Activated CD4-positive, alpha-beta T cell treated with anti-CD3 and anti-CD28 coated beads for 36 hours (primary cell): ENCODE measurements around the gene PCK2. TPM values are rescaled to one million over a fixed set of nuclear protein-coding genes. Genes with fewer than 3 reads are reported as not detected.

Experiments
- ATAC-seq: fragments of 200-7000 bp; cut with Tn5 transposase; one replicate; pipeline ENCODE4 v1.10.0; 2021; ENCODE audit warnings: mild to moderate bottlenecking, moderate library complexity
- CTCF ChIA-PET: fragments of 350-600 bp; sonication (Branson Sonifier 250); formaldehyde crosslinking; loops from one replicate; lab custom pipeline; 2021; ENCODE audit warnings: antibody characterized with exemption; lab: Charles Lee
- POLR2A ChIA-PET: fragments of 350-600 bp; sonication (Branson Sonifier 250); formaldehyde crosslinking; loops from one replicate; lab custom pipeline; 2021; ENCODE audit warnings: antibody characterized with exemption, inconsistent platforms; lab: Charles Lee
- DNase-seq: peaks from one replicate; pipeline ENCODE4 v3.0.0-alpha.2; 2020
- H3K27ac Mint-ChIP-seq: one replicate; pipeline ENCODE4 v1.8.0; 2021; ENCODE audit warnings: mixed read lengths
- H3K27me3 Mint-ChIP-seq: one replicate; pipeline ENCODE4 v1.8.0; 2021; ENCODE audit warnings: mixed read lengths
- H3K36me3 Mint-ChIP-seq: one replicate; pipeline ENCODE4 v1.8.0; 2021; ENCODE audit warnings: low read depth, mixed read lengths
- H3K4me1 Mint-ChIP-seq: one replicate; pipeline ENCODE4 v1.8.0; 2021; ENCODE audit warnings: mixed read lengths
- H3K4me3 Mint-ChIP-seq: one replicate; pipeline ENCODE4 v1.8.0; 2021; ENCODE audit warnings: mild to moderate bottlenecking, moderate library complexity, mixed read lengths
- H3K9me3 Mint-ChIP-seq: one replicate; pipeline ENCODE4 v1.8.0; 2021; ENCODE audit warnings: low read depth, mixed read lengths
- intact Hi-C, 2 experiments: fragments of 100-400 bp; cut with DNase I in 1 of 2; cut with micrococcal nuclease in 1 of 2; formaldehyde crosslinking; loops; one replicate each; pipeline versions ENCODE4 v1.14.2 to v1.15.1; 2022 to 2024; cut with DNase I, micrococcal nuclease
- total RNA-seq, 2 experiments: library from RNA; stranded (reverse); gene quantifications; one replicate each; pipeline ENCODE4 v1.2.3, GENCODE V29; 2021

Gene PCK2
- total RNA-seq, 2 experiments from 2014 or later = 101 to 115 TPM

DNA sequence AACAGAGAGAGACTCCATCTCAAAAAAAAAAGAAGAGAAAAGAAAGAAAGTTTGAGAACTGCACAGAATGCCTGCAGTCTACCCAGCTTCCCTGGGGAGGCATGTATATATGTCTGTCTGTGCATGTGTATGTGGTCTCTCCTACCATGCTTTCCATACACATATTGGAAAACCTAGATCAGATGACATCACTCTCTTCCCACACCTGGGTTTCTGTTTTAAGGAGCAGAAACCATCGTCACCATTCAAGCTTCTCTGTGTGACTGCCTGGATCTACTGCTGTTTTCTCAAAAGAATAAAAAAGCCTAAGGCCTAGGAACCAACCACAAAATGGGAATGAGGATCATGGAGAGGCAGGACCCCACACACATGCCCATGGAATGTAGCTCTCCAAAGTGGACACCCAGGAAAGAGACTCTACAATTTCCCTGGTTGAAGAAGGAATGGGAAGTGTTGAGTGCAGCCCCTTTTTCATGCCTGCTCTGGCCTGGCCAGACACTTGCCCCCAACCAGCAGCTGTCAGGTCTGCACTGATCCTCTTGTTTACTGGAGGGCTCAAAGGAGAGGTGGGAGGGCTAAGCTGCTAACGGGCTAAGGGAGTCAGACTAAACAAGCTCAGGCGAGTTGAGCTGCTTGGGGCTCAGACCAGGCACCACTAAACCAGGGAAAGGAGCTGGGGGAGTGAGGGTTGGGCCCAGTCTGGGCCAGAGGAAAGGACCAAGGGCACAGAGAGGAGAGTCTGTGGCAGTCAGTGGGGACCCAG, 7.7 kb upstream of the PCK2 start:
- intact Hi-C loops = no loop called here
- POLR2A ChIA-PET = no interaction called here
- no peak overlapping the region for H3K27ac Mint-ChIP-seq

DNA sequence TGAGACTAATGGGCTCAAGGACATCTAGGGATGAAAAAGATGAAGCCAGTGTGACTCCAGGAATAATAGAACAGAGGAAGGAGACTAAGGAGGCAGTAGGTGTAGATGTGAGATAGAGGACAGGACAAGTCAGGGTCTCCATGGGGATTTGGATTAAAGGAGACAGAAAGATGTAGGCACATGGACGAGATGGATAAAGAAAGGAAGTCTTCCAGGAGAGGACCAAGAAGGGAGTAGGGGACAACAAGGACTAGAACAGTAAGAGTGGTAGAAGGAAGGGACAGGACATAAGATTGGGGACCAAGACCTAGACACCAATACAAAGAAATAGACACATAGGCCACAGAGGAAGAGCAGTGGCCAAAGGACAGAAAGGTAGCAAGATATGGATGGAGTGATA, 7.1 kb upstream of the PCK2 start:
- H3K27me3 Mint-ChIP-seq = no peaks in the 10 kb centered on the region
- H3K27ac Mint-ChIP-seq = no peak overlapping the region
- H3K4me3 Mint-ChIP-seq = no peak overlapping the region
- ATAC-seq = no peak
- ChIA-PET POLR2A (no interaction called here), CTCF (interaction anchor here (0.9 to 1.8 kb wide), 5 partner anchors 14 to 27 kb away, joined by 3 to 4 read pairs (median 4); no protein-coding TSS in a partner anchor)
- no peaks in the 10 kb centered on the region for H3K36me3 Mint-ChIP-seq
- DNase-seq = no peak
- intact Hi-C loops = no loop called here
- peaks cover 8% of the 10 kb centered on the region for H3K4me1 Mint-ChIP-seq
- H3K9me3 Mint-ChIP-seq = no peaks in the 10 kb centered on the region

More for the DNA sequence above, 7.7 kb upstream of the PCK2 start:
- CTCF ChIA-PET = interaction anchor here (0.9 to 1.8 kb wide), 6 partner anchors 14 to 112 kb away, joined by 3 to 4 read pairs (median 4); no protein-coding TSS in a partner anchor
- no peaks in the 10 kb centered on the region for H3K27me3 Mint-ChIP-seq
- no peak overlapping the region for H3K4me3 Mint-ChIP-seq
- no peaks in the 10 kb centered on the region for H3K36me3 Mint-ChIP-seq
- DNase-seq = no peak
- H3K4me1 Mint-ChIP-seq = peaks cover 11% of the 10 kb centered on the region
- H3K9me3 Mint-ChIP-seq = no peaks in the 10 kb centered on the region
- ATAC-seq = no peak

DNA sequence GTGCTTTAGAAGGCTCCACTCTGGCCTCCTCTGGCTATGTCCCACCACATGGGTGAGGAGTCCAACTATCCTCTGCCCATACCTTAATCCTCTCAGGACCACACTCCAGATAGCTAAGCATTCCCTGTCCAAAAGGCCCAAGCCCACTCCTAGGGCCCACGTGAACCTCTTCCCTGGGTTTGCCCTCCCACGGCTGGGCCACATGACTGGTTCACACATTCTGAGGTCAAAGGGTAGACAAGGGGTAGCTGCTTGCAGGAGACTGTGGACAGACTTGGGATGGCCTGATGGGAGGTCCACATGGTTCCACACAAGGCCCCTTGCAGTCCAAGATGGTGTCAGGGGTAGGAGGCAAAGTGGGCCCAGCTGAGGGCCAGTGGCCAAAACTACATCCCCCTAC, 6.0 kb upstream of the PCK2 start:
- CTCF ChIA-PET = interaction anchor here (0.9 to 12.4 kb wide), 2 partner anchors 19 to 30 kb away, joined by 4 to 189 read pairs; no protein-coding TSS in a partner anchor
- POLR2A ChIA-PET = no interaction called here
- Mint-ChIP-seq H3K27me3 (no peaks in the 10 kb centered on the region), H3K36me3 (no peaks in the 10 kb centered on the region), H3K4me3 (no peak overlapping the region), H3K27ac (no peak overlapping the region), H3K9me3 (no peaks in the 10 kb centered on the region), H3K4me1 (peaks cover 8% of the 10 kb centered on the region)
- no peak for ATAC-seq
- intact Hi-C loops = no loop called here
- no peak for DNase-seq

DNA sequence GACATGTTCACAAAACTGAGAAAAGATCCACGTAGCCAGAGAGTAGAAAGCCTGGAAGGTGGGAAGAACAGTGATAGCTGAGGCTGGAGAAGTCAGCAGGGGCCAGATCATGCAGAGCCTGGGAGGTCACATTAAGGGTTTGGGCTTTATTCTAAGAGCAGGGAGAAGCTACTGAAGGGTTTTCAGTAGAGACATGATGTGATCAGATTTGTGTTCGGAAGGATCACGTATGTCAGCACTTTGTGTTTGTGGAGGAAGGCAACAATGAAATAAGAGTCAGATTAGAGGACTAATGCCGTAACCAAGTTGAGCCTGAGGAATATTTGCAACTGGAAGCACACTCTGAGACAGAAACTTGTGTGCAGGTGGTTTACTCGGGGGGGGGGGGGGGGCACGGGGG, 4.2 kb upstream of the PCK2 start:
- no peak for DNase-seq
- H3K4me1 Mint-ChIP-seq = peaks cover 14% of the 10 kb centered on the region
- intact Hi-C loops = loop anchor here (1.0 to 5.0 kb wide), 3 partner anchors 32 to 103 kb away; partner anchors contain the start of gene DHRS4L2 (in 1 of the 2)
- CTCF ChIA-PET = interaction anchor here (0.7 to 12.4 kb wide), 19 partner anchors 9 to 152 kb away, joined by 3 to 189 read pairs (median 5); partner anchors contain the start of genes CARMIL3, EMC9, IRF9 and PSME1
- no peaks in the 10 kb centered on the region for H3K9me3 Mint-ChIP-seq
- no peaks in the 10 kb centered on the region for H3K27me3 Mint-ChIP-seq
- peaks cover under 1% of the 10 kb centered on the region for H3K36me3 Mint-ChIP-seq
- H3K4me3 Mint-ChIP-seq = no peak overlapping the region
- no peak for ATAC-seq
- no peak overlapping the region for H3K27ac Mint-ChIP-seq
- POLR2A ChIA-PET = interaction anchor here (1.0 to 1.1 kb wide), 2 partner anchors 8 to 24 kb away, joined by 3 read pairs; no protein-coding TSS in a partner anchor

DNA sequence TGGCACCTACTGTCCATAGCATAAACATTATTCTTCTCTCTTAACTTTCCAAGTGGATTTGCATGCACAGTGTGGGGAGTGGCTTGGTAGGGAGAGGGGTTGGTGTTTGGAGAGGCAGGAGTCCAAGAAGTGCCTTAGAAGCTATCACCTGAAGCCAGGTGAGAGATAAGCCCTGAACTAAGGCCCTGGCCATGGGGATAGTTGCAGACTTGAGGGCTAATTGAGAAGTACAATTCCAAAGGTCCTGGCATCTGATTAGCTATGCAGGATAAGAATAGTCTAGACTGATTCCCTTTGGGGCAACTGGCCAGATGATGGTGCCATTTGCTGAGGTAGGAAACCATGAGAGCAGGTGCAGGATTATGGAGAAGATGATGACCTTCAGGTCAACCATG, 2.0 kb upstream of the PCK2 start:
- peak overlapping the region; percentile 85 for H3K27ac Mint-ChIP-seq
- no peak for ATAC-seq
- H3K27me3 Mint-ChIP-seq = no peaks in the 10 kb centered on the region
- ChIA-PET POLR2A (interaction anchor here (0.7 to 0.9 kb wide), 2 partner anchors 23 to 340 kb away, joined by 3 to 4 read pairs; partner anchors contain the start of genes DCAF11 and NRL), CTCF (interaction anchor here (0.7 to 12.4 kb wide), 15 partner anchors 10 to 460 kb away, joined by 3 to 189 read pairs (median 5); partner anchors contain the start of genes CARMIL3, CPNE6, DCAF11 and NRL)
- no peak for DNase-seq
- no peaks in the 10 kb centered on the region for H3K9me3 Mint-ChIP-seq
- peaks cover 19% of the 10 kb centered on the region for H3K36me3 Mint-ChIP-seq
- intact Hi-C loops = loop anchor here in 1 of 2 experiments (5.0 kb wide), 1 partner anchor 105 kb away; the partner anchor contains the start of gene DHRS4L2
- peaks cover 26% of the 10 kb centered on the region for H3K4me1 Mint-ChIP-seq
- no peak overlapping the region for H3K4me3 Mint-ChIP-seq

DNA sequence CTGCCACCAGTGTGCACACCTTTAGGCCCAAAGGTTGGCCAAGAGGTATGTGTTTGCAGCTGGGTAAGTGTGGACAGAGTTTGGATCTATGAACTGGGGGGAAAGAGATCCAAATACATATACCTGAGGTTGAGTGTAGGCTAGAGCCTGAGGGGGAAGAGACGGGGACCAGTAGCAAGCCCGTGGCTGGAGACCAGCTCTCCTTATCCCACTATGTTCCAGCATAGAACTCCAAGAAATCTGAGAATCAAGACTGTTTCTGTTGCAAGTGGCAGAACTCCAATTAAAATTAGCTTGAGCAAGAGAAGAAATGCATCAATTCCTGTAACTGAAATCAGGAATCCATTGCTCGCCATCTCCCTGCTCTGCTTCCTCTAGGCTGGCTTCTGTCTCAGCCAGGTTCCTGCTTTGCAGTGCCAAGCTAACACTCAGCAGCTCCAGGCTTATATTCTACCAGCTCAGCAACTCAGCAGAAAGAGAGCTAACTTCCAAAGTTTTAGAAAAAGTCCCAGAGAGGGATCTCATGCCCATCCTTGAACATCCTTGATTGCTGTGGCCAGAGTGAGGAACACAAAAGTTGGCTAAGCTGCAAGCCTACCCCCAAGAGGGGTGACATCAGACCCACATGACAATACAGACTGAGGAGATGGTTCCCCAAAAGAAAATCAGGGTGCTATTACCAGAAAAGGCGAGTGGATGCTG, 1.5 kb upstream of the PCK2 start:
- Mint-ChIP-seq H3K36me3 (peaks cover 19% of the 10 kb centered on the region), H3K9me3 (no peaks in the 10 kb centered on the region), H3K4me3 (peak overlapping the region; percentile 85), H3K4me1 (peaks cover 26% of the 10 kb centered on the region), H3K27me3 (no peaks in the 10 kb centered on the region), H3K27ac (peak overlapping the region; percentile 85)
- POLR2A ChIA-PET = interaction anchor here (0.5 to 2.9 kb wide), 4 partner anchors 12 to 339 kb away, joined by 3 to 12 read pairs (median 5); partner anchors contain the start of genes DCAF11 and NRL
- ATAC-seq (no peak), DNase-seq (no peak)
- intact Hi-C loops = loop anchor here in 1 of 2 experiments (5.0 kb wide), 1 partner anchor 105 kb away; the partner anchor contains the start of gene DHRS4L2
- CTCF ChIA-PET = interaction anchor here (0.7 to 12.4 kb wide), 16 partner anchors 10 to 461 kb away, joined by 3 to 189 read pairs (median 4); partner anchors contain the start of genes CPNE6, DCAF11, NRL and PSME1

DNA sequence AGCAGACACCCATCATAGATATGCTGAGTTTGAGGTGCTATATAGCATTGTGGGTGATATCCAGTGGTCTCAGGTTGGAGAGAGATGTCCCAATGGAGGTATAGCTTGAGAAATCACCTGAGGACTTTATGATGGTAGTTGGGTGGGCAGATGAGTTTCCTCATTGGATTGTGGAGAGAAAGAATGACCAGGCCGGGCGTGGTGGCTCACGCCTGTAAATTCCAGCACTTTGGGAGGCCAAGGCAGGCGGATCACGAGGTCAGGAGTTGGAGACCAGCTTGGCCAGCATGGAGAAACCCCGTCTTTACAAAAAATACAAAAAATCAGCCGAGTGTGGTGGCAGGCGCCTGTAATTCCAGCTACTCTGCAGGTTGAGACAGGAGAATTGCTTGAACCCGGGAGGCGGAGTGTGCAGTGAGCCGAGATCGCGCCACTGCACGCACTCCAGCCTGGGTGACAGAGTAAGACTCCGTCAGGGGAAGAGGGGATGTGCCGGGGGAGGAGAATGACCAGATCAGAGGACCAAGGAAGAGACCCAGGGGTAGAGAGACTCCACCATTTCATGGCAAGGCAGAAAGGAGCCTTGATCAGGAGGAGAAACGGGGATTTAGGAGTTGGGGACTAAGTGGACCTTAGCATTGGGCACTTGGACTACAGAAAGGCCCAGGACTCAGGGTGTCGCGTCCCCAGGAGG, 757 bp upstream of the PCK2 start:
- DNase-seq = no peak
- Mint-ChIP-seq H3K27ac (peak overlapping the region; percentile 85), H3K36me3 (peaks cover 23% of the 10 kb centered on the region), H3K4me1 (peaks cover 26% of the 10 kb centered on the region), H3K9me3 (no peaks in the 10 kb centered on the region), H3K27me3 (no peaks in the 10 kb centered on the region), H3K4me3 (peak overlapping the region; percentile 85)
- no peak for ATAC-seq
- CTCF ChIA-PET = interaction anchor here (0.7 to 12.4 kb wide), 14 partner anchors 9 to 291 kb away, joined by 3 to 189 read pairs (median 4); partner anchors contain the start of genes CPNE6, DCAF11, IRF9 and NRL
- intact Hi-C loops = loop anchor here in 1 of 2 experiments (5.0 kb wide), 1 partner anchor 106 kb away; the partner anchor contains the start of gene DHRS4L2
- POLR2A ChIA-PET = interaction anchor here (0.5 to 2.9 kb wide), 9 partner anchors 13 to 67 kb away, joined by 3 to 13 read pairs (median 6); partner anchors contain the start of genes DCAF11, EMC9, IRF9 and NRL

DNA sequence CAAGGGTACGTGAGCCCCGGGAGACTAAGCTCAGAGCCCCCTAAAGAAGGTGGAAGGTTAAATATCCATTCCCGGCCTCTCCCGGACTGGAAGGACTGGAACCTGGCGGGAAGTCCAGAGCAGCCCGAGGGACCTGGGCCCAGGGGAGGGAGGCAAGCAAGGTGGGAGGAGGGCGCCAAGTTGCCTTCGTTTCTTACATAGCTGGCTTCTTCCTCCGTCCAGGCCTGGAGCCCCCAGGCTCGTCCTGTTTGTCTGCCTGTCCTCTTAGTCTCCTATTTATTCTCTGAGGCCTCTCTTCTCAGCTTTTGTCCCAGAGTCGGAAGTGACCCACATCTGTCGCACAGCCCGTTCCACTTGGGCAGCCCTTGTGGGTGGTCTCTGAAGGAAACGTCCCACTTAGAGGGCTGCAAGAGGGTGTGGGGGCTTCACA, 745 bp downstream of the PCK2 start:
- ChIA-PET CTCF (interaction anchor here (0.6 to 12.4 kb wide), 8 partner anchors 13 to 1000 kb away, joined by 3 to 189 read pairs (median 18); partner anchors contain the start of genes ACIN1, C14orf119, CARMIL3 and DCAF11), POLR2A (interaction anchor here (0.9 to 2.9 kb wide), 9 partner anchors 12 to 106 kb away, joined by 3 to 13 read pairs (median 5); partner anchors contain the start of genes DCAF11, DHRS4L2, EMC9 and IRF9)
- intact Hi-C loops = loop anchor here (1.0 to 5.0 kb wide), 14 partner anchors 13 to 528 kb away; partner anchors contain the start of genes DCAF11 (in 2 of the 2), DHRS4L2 (in 2 of the 2), NRL (in 2 of the 2) and AP1G2 (in 1 of the 2)
- ATAC-seq (no peak), DNase-seq (peak; percentile 27)
- Mint-ChIP-seq H3K36me3 (peaks cover 29% of the 10 kb centered on the region), H3K9me3 (no peaks in the 10 kb centered on the region), H3K27me3 (no peaks in the 10 kb centered on the region), H3K4me1 (peaks cover 26% of the 10 kb centered on the region), H3K4me3 (peak overlapping the region; percentile 85), H3K27ac (peak overlapping the region; percentile 95)

DNA sequence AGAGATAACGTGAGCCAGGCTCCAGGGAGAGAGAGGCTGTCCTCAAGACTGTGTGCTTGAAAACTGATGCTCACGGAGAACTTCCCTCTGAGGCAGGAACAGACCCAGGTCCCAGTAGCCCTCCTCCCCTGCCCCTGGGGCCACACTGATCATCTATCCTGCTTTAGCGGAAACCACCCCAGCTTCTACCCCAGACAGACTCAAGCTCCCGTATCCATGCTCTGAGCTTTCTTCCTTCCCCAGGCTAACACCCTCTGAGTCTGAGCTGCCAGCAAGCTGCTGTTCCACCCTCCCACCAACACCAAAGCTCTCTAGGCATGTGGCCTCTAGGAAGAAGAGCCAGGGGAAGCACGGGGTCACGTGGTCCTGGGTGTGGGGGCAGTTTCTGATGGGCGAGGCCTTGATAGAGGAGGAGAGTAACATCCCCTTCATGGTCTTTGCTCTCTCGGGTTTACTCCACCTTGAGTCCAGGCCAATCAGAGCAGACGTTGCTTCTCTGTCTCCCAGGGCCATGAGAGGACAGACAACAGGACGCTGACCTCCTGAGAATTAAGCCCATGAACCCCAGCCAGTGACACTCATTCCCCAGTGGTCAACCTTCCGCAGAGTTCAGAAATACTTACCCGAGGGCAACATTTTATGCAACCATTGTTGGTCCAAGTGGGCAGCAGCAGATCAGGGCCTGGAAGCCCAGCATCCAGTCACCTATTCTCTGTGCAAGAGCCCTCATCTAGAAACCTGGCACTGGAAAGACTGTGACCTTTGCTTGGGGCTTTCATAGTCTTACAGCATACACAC, 1.4 kb downstream of the PCK2 start:
- ChIA-PET CTCF (interaction anchor here (0.6 to 12.4 kb wide), 8 partner anchors 12 to 1000 kb away, joined by 3 to 189 read pairs (median 18); partner anchors contain the start of genes ACIN1, C14orf119, CARMIL3 and DCAF11), POLR2A (interaction anchor here (0.9 to 2.9 kb wide), 6 partner anchors 13 to 107 kb away, joined by 3 to 13 read pairs (median 6); partner anchors contain the start of genes DCAF11, DHRS4L2, NRL and PSME2)
- intact Hi-C loops = loop anchor here in 1 of 2 experiments (1.0 to 2.0 kb wide), 4 partner anchors 13 to 529 kb away; partner anchors contain the start of genes AP1G2, CARMIL3 and DHRS4L2
- Mint-ChIP-seq H3K27me3 (no peaks in the 10 kb centered on the region), H3K27ac (peak overlapping the region; percentile 95), H3K36me3 (peaks cover 35% of the 10 kb centered on the region), H3K4me3 (peak overlapping the region; percentile 85), H3K4me1 (peaks cover 24% of the 10 kb centered on the region), H3K9me3 (no peaks in the 10 kb centered on the region)
- DNase-seq (peak; percentile 82), ATAC-seq (peak; percentile 40)
